ENCODE data around the gene ST7.

DNA sequence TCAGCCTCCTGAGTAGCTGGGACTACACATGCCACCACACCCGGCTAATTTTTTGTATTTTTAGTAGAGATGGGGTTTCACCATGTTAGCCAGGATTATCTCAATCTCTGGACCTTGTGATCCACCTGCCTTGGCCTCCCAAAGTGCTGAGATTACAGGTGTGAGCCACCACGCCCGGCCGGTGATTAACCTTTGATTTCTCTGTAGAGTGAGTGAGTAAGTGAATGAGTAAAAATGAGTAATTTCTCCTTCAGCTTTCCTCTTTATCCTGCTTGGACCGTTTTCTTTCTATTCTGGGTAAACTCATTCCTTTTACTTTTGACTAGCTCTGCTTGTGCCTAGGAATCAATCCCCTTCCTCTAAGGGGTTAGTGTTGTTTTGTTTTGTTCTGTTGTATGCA lies 36.8 kb downstream of the ST7 start:
- TF ChIP-seq GATA2 (IDR thresholded peaks at IDR 0.05; ENCODE audit: low read depth, low read length) (no peak), GATA3 (IDR thresholded peaks at IDR 0.05; ENCODE audit: low read depth, low read length) (no peak)

All from SH-SY5Y (cell line).